Tibial nerve (tissue), 4 donors: Measurements from ENCODE around the gene TTLL13. TPM values are rescaled to one million over a fixed set of nuclear protein-coding genes. Genes with fewer than 3 reads are reported as not detected.

Source experiments
- DNase-seq, 2 donors: peaks; one replicate each; pipeline ENCODE4 v3.0.0-alpha.2; 2019; ENCODE audit warnings: low spot score in 2 of 2
- H3K27ac ChIP-seq, 4 donors: fragments of 200-600 bp; sonication (generic) in 3 of 4; one replicate each; pipeline ENCODE4 v1.5.1; 2017 to 2019; ENCODE audit warnings: mild to moderate bottlenecking in 1 of 4
- H3K27me3 ChIP-seq, 2 donors: fragments of 200-600 bp; sonication (generic) in 1 of 2; one replicate each; pipeline versions ENCODE4 v1.5.1 to v1.6.0; 2017 to 2019
- H3K36me3 ChIP-seq, 3 donors: fragments of 200-600 bp; sonication (generic); one replicate each; pipeline ENCODE4 v1.5.1; 2018 to 2019
- H3K4me1 ChIP-seq, 4 donors: fragments of 200-600 bp; sonication (generic) in 3 of 4; one replicate each; pipeline ENCODE4 v1.5.1; 2017 to 2019
- H3K4me3 ChIP-seq, 4 donors: fragments of 200-600 bp; sonication (generic) in 3 of 4; one replicate each; pipeline ENCODE4 v1.5.1; 2017 to 2019; ENCODE audit warnings: mild to moderate bottlenecking in 1 of 4, moderate library complexity in 1 of 4
- H3K9me3 ChIP-seq, 4 donors: fragments of 200-600 bp; sonication (generic) in 3 of 4; one replicate each; pipeline ENCODE4 v1.5.1; 2017 to 2019
- CTCF ChIP-seq, 5 experiments: fragments of 200-600 bp in 3 of 5; fragments of 450-650 bp in 2 of 5; sonication (generic) in 3 of 5; IDR thresholded peaks; one replicate each; pipeline ENCODE4 v1.5.1; 2016 to 2019; ENCODE audit warnings: antibody characterized with exemption in 5 of 5, mild to moderate bottlenecking in 3 of 5, moderate library complexity in 2 of 5
- EP300 ChIP-seq, 2 donors: sonication (generic); formaldehyde crosslinking; IDR thresholded peaks; one replicate each; pipeline ENCODE4 v1.6.1; 2017; ENCODE audit warnings: antibody characterized with exemption in 2 of 2, mild to moderate bottlenecking in 1 of 2
- POLR2A ChIP-seq, 2 donors: fragments of 450-650 bp; IDR thresholded peaks; one replicate each; pipeline ENCODE4 v1.6.1; 2017; ENCODE audit warnings: antibody characterized with exemption in 2 of 2, mild to moderate bottlenecking in 2 of 2, moderate library complexity in 2 of 2
- WGBS, 2 donors: methylation state at CpG; one replicate each; pipeline ENCODE4 v1.1.5; 2018; 5-methylcytosine and 5-hydroxymethylcytosine counted together
- total RNA-seq, 4 donors: library from RNA; depleted of rRNA; stranded (reverse); fragments of >200 nt; gene quantifications; one replicate each; pipeline ENCODE4 v1.1.0, GENCODE V29; 2016

Gene TTLL13
- total RNA-seq, 4 donors from 2014 or later, result 0.60 TPM; not detected in 3

- Histone ChIP-seq H3K9me3 (no peaks in the 10 kb centered on the region), H3K27ac (peak overlapping the region in 3 of 4 donors; percentile 68 to 72 (median 70)), H3K4me3 (no peak overlapping the region), H3K4me1 (peaks cover 0 to 41% (median 29%) of the 10 kb centered on the region in 4 donors), H3K36me3 (peaks cover 0 to 26% (median 0%) of the 10 kb centered on the region in 3 donors), H3K27me3 (no peaks in the 10 kb centered on the region)
- TF ChIP-seq CTCF (IDR thresholded peaks at IDR 0.05) (no peak), POLR2A (IDR thresholded peaks at IDR 0.05) (no peak), EP300 (IDR thresholded peaks at IDR 0.05) (no peak)
- WGBS, 2 donors, result 51 to 60% methylated on average over 11 to 12 of the region's 13 CpGs
- no peak for DNase-seq
Measured at GRCh38 chr15:90211440-90212143, 37.8 kb upstream of the TTLL13 start.

DNA sequence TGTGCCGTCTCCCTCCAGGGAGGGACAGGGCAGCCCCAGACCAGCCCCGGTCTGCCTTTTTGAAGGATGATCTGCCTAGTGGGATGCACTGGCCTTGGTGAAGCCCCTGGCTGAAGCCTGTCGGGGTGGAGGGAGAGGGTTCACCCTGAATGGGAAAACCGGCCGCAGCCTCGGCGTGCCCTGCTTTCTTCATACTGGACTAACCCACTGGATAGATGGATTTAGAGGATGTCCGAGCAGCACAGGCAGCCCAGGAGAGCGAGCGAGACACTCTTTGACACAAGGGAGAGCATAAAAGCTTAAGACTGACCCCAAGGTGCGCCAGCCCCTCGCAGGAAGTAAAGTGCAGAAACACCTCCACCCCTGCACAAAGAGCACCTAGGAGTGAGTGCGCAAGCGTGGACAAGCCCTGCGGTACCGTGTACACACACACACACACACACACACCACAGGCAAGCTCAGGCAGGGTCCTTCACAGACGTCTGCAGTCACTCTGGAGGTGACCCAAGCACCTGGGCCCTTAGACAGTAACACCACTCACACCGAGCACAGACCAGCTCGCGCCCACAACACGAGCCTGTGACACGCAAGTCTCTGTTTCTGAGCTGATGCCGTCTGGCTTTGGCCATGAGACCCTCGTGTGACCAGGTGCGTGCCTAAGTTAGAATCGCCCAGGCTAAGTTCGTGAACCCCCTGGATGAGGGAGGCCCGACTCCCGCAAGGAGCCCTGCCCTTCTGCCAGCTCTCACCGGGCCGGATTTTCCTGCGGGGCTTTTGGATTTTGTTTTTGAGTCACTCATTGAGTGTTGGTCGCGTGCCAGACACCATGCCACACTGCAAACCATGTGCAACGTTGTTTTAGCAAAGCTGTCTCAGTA, 36.9 kb upstream of the TTLL13 start:
- H3K36me3 ChIP-seq, result peaks cover 0 to 24% (median 2%) of the 10 kb centered on the region in 3 donors
- H3K4me1 ChIP-seq, result peaks cover 0 to 41% (median 27%) of the 10 kb centered on the region in 4 donors
- WGBS, 2 donors, result 76 to 77% methylated on average over 31 to 35 of the region's 35 CpGs
- peak overlapping the region in 3 of 4 donors; percentile 60 to 72 (median 68) for H3K27ac ChIP-seq
- H3K27me3 ChIP-seq, result no peaks in the 10 kb centered on the region
- no peak for DNase-seq
- H3K9me3 ChIP-seq, result no peaks in the 10 kb centered on the region
- H3K4me3 ChIP-seq, result no peak overlapping the region
- TF ChIP-seq EP300 (IDR thresholded peaks at IDR 0.05) (no peak), POLR2A (IDR thresholded peaks at IDR 0.05) (no peak), CTCF (IDR thresholded peaks at IDR 0.05) (no peak)

GRCh38 chr15:90213122-90213817, 36.1 kb upstream of the TTLL13 start:
- peaks cover 0 to 29% (median 9%) of the 10 kb centered on the region in 3 donors for H3K36me3 ChIP-seq
- no peaks in the 10 kb centered on the region for H3K9me3 ChIP-seq
- H3K4me1 ChIP-seq, result peaks cover 0 to 41% (median 27%) of the 10 kb centered on the region in 4 donors
- 72 to 77% methylated on average over 12 of the region's 12 CpGs for WGBS, 2 donors
- TF ChIP-seq EP300 (IDR thresholded peaks at IDR 0.05), result no peak
- no peak overlapping the region for H3K4me3 ChIP-seq
- H3K27ac ChIP-seq, result peak overlapping the region in 2 of 4 donors; percentile 30 to 72
- no peaks in the 10 kb centered on the region for H3K27me3 ChIP-seq
- no peak for DNase-seq

GRCh38 chr15:90213818-90214204, 35.5 kb upstream of the TTLL13 start:
- TF ChIP-seq EP300 (IDR thresholded peaks at IDR 0.05), result no peak
- TF ChIP-seq POLR2A (IDR thresholded peaks at IDR 0.05), result no peak
- TF ChIP-seq CTCF (IDR thresholded peaks at IDR 0.05), result no peak

GRCh38 chr15:90214553-90215196, 34.7 kb upstream of the TTLL13 start:
- 56 to 58% methylated on average over 8 of the region's 8 CpGs for WGBS, 2 donors
- H3K27ac ChIP-seq, result peak overlapping the region in 1 of 4 donors; percentile 9
- H3K36me3 ChIP-seq, result peaks cover 0 to 26% (median 9%) of the 10 kb centered on the region in 3 donors
- peak in 2 of 5 experiments; percentile 12 to 24 for TF ChIP-seq CTCF (IDR thresholded peaks at IDR 0.05)
- no peak for TF ChIP-seq EP300 (IDR thresholded peaks at IDR 0.05)
- no peak overlapping the region for H3K4me3 ChIP-seq
- H3K9me3 ChIP-seq, result no peaks in the 10 kb centered on the region
- no peaks in the 10 kb centered on the region for H3K27me3 ChIP-seq
- H3K4me1 ChIP-seq, result peaks cover 0 to 49% (median 34%) of the 10 kb centered on the region in 4 donors
- DNase-seq, result no peak

More at GRCh38 chr15:90213818-90214204, 35.5 kb upstream of the TTLL13 start:
- Histone ChIP-seq H3K9me3 (no peaks in the 10 kb centered on the region), H3K27me3 (no peaks in the 10 kb centered on the region), H3K36me3 (peaks cover 0 to 33% (median 9%) of the 10 kb centered on the region in 3 donors), H3K4me1 (peaks cover 0 to 41% (median 28%) of the 10 kb centered on the region in 4 donors), H3K27ac (peak overlapping the region in 2 of 4 donors; percentile 30 to 72), H3K4me3 (no peak overlapping the region)
- no peak for DNase-seq
- 81 to 92% methylated on average over 6 to 11 of the region's 11 CpGs for WGBS, 2 donors
